NCI-H2227 (cell line): ENCODE measurements around the gene MORN1.

ENCODE experiments used
- DNase-seq: peaks from one replicate; lab custom pipeline; 2025; ENCODE audit not compliant: unreplicated experiment; lab: John Stamatoyannopoulos, UW

Gene MORN1

DNA sequence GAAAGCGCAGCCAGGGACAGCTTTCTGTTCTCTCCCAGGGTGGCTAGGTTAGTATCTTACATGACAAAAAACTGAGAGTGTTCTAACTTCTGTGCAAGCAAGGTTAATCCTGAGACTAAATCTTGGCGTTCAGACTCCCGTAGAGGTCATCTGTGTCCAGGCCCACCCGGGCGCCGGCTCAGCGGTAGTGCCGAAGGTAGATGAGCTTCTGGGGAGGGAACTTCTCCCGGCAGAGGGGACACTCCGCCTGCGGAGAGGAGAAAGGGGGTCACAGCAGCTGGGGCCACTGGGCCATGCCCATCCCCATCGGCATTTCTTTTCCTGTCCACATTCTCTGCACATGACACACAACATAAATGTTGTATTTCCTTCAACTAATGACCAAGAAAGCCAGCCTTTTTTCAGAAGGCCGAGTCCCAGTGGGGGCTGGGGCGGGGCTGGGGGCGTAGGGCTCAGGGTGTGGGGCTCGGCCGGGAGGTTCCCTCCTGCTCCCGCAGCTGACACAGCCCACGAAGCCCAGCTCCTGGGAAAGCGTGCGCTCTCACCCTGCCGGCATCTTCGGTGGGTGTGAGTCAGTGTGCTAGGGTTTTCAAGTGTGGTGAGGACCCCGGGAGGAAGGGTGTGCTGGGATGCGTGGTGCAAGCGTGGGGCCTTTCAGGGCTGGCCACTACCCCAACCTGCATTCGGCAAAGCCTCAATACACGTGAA is 14.4 kb upstream of the MORN1 start:
- no peak for DNase-seq

DNA sequence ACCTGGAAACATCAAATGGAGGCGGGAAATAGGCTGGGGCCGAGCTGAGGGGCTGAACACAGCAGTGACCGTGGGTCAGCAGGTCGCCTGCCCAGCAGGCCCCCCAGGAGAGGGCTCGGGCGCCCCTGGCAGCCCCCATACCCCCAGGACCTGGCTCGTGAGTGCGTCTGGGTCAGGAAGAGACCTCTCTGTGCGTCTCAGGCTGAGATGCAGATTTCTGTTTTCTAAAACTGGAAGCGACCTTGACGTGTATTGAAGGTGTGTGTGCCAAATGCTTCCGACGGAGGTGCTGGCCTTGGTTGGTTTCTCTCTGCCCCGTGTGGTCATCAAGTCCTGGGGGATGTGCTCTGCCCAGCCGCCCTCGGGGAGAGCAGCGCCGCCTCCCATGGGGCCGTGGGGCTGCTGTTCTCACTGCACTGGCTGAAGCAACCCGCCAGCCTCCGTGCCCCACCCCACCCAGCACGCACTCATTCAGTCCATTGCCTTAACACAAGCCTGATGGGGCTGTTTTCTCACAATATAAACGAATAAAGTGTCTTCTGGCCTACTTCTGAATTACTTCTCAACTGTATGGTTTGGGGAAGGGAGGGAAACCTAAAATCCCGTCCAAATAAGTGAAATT is 13.6 kb upstream of the MORN1 start:
- DNase-seq, result no peak

DNA sequence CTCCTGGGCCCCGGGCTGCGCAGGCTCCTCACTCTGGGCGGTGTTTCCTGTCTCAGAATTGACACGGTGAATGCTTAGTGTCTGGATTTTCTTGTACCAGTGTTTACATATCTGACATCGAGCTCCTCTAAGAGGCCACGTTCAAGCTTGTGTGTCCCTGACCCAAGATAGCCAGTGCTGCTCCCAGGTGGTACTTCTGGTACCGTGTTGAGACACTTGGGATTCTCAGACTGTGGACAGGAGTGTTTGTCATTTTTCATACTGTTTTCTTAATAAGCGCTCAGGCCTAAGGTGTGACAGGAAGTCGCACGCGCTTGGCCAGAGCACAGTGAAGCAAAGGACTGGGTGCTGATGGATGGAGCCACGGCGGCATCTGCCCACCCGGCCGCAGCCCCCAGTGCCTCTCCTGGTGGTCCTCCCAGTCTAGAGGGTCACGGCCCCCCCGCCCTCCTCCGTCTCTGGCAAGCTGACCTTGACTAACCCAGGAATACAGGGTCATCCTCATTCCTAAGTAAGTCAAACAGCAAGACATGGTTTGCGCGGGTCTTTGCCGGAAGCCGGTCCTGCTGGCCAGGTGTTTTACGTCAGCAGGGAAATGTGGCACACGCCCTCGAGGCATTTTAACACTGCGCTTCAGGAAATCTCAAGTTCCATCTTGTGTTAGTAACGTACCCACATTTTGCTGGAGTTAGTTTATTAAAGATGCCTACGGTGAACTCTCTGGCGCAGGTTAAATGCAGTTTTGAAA is 13.0 kb upstream of the MORN1 start:
- DNase-seq, result no peak

- DNase-seq, result no peak
These were observed 11.9 kb upstream of the MORN1 start for GRCh38 chr1:2403273-2403672.

- DNase-seq, result no peak
These were observed 11.1 kb upstream of the MORN1 start for GRCh38 chr1:2402420-2402819.

DNA sequence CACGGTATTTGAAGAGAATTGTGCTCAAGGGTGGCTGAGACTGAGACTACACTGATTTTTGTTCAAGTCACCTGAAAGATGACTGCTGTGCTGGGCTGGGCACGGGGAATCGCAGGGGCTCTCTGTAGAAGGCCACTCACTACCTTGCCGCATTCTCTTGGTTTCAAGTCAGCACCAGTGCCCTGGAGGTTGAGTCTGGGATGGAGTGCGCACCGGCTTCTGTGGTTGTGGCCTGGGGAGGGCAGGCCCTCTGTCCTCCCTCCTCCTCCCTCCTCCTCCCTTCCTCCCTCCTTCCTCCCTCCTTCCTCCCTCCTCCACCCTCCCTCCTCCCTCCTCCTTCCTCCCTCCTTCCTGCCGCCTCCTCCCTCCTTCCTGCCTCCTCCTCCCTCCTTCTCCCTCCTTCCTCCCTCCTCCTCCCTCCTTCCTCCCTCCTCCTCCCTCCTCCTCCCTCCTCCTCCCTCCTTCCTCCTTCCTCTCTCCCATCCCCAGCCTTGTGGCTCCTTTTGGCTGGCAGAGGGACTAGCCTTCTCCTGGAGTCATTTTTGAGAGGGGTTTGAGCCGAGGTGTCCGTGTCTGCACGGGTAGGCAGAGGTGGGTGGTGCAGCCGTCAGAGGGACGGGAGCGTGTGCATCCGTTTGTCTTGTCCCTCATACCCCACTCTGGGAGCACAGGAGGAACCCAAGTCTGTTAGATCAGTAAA is 9.7 kb upstream of the MORN1 start:
- no peak for DNase-seq

- no peak for DNase-seq
These were observed 9.2 kb upstream of the MORN1 start for GRCh38 chr1:2400576-2400909.

DNA sequence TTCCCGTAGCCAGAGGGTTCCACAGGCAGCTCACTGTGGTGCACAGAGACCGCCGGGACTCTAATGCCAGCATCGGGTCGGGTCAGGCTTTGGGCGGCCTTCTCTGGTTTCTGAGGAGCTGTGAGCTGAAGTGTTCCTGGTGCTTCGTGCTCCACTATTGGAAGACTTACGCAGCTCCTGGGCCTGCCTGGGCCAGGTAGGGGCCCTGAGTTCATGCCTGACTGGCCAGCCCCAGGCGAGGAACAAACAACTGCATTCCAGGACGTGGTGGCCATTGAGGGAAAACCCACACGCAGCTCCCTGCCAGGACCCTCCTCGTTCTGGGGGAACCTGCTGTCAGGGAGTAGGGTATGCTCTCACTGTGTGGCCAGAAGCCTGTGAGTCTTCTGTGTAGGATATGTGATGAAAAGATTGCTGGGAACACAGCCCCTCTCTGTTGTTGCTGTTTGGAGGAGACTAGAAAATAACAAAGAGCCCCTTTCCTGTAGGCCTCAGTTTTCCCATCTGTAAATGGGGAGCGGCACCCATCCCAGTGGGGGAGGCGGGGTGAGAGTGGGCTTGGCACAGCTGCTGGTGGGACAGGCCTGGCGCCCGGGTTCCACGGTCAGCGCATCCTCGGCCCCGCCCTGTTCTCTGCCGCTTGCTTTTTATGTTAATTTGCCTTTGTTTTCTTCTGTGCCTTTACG is 8.7 kb upstream of the MORN1 start:
- no peak for DNase-seq

DNA sequence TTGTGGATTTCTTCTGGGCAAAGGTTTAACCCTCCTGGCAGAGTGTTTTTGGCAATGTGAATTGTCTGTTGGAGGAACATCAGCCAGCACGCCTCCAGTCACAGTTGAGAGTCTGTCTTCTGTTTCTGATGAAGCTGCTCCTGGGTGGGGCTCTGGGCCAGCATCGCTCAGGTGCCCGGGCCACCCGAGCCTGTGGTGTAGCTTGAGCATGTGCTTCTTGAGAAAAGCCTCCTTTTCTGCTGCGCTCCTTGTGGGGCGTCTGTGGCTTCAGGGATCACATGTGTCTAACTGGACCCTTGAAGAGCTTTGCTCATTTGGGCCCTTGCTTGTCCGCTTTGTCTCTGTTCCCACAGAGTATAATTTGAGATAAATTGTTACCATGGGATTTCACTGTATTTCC is 7.5 kb upstream of the MORN1 start:
- DNase-seq, result no peak

- DNase-seq, result no peak
These were observed 5.8 kb upstream of the MORN1 start for GRCh38 chr1:2397007-2397679.

GRCh38 chr1:2396476-2396875 is 5.1 kb upstream of the MORN1 start:
- DNase-seq, result no peak

DNA sequence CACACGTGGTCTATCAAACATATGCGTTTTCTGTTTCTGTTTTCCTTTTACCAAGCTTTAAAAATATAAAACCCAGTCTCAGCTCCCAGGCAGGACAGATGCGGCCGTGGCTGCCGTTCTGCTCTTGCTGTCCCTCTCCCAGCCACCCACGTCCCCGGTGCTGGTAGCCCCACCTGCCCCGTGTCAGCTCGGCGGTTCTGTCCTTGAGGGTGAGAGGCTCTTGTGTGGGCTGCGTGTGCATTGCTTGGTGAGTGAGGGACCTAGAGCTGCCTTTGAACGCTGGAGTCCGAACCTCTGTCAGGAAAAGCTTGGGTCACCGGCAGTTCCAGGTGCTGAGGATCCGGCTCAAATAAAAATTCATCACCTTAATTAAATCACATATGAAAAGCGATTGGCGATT is 4.7 kb upstream of the MORN1 start:
- no peak for DNase-seq

- no peak for DNase-seq
These were observed 3.9 kb upstream of the MORN1 start for GRCh38 chr1:2395245-2395644.

GRCh38 chr1:2394761-2395160 is 3.4 kb upstream of the MORN1 start:
- DNase-seq, result no peak

DNA sequence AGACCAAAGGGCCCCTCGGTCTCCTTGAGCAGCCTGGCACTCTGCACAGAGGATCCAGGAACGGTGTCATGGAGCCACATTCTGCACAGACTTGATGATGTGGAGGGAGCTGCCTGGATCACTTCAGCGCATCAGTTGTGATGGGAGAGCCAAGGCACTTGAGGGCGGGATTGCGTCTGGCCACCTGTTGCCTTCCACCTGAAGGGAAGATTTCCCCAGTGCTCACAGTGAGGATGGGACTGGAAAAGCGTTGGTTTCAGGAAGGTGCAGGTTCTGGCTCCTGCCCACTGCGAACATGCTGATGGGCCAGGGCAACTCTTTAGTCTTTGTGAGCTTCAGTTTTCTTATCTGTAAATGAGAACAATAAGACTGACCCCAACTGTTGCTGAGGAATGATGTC is 2.9 kb upstream of the MORN1 start:
- no peak for DNase-seq

DNA sequence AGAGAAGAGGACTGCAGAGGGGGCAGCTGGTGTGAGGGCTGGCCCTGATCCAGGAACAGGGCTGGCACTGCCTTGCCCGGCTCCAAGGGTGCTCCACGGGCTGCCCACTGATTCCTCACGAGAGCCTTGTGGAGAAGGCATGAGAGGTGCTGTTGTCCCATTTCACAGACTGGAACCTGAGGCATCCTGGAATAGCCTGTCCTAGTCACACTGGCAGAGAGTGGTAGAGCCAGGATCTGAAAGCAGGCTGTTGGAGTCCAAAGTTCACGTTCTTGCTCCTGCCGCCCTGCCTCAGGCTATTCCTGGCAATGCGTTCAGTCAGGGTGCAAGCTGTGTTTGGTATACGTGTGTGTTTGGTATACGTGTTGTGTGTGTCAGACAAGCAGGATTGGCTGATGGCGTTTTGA is 2.1 kb upstream of the MORN1 start:
- DNase-seq, result no peak

DNA sequence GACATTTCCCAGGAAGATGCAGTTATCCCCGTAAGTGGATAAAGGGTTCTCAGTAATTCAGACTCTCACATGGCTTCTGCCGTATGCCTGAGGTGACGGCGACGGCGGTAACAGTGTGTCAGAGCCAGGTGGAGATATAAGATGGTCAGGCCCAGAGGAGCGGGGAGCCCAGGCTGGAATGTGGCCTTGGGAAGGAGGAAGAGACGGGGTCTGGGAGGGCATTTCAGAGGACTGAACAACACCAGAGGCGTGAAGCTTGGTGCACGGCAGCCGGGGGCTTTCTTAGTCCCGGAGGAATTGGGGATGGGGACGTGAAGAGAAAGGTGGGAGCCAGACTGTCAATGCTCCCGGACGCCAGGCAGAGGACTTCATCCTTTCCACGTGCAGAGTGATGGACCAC is 1.3 kb upstream of the MORN1 start:
- no peak for DNase-seq

DNA sequence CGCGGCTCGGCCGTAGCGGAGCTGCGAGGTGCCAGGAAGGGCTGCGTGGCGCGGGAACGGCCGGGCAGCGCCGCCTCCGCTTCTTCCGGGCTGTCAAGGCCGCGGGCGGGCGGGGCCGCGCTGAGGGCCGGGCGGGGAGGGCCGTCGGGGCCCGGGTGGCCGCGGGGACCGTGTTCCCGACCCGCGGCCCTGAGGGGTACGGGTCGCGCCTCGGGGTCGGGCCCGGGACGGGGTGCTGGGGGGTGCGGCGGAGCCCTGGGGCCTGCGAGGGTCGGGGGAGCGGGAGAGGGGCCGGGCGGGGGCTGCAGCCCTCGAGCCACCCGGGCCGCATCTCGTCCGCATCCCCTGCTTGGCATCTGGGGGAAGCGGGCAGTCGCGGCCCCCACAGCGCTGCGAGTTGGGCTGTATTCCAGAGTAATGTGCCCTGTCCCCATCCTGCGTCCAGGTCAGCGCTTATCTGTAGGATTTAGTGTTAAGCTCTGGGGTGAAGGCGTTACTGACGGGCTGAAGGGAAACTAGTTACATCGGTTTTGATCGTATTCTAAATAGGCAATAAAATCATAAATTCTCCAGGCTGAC is 666 bp upstream of the MORN1 start:
- no peak for DNase-seq

- DNase-seq, result no peak
These were observed 1.7 kb downstream of the MORN1 start for GRCh38 chr1:2389644-2390043.
